C4-2B (cell line): ENCODE measurements around the gene QKI.
A peak's percentile ranks its signal among the peaks of the same experiment; 100 is the strongest.

ENCODE experiments used
- H3K27ac ChIP-seq: fragments of 450-650 bp; 2 replicates; pipeline ENCODE4 v1.5.1; 2017
- ZFX ChIP-seq: fragments of 450-650 bp; IDR thresholded peaks from 2 replicates; pipeline ENCODE4 v1.6.1; 2017
- TF ChIP-seq, protein P1 (sequence below): fragments of 450-650 bp; conservative IDR thresholded peaks from 2 replicates; pipeline ENCODE4 v1.5.1; 2017; ENCODE audit warnings: mild to moderate bottlenecking

QKI gene

DNA sequence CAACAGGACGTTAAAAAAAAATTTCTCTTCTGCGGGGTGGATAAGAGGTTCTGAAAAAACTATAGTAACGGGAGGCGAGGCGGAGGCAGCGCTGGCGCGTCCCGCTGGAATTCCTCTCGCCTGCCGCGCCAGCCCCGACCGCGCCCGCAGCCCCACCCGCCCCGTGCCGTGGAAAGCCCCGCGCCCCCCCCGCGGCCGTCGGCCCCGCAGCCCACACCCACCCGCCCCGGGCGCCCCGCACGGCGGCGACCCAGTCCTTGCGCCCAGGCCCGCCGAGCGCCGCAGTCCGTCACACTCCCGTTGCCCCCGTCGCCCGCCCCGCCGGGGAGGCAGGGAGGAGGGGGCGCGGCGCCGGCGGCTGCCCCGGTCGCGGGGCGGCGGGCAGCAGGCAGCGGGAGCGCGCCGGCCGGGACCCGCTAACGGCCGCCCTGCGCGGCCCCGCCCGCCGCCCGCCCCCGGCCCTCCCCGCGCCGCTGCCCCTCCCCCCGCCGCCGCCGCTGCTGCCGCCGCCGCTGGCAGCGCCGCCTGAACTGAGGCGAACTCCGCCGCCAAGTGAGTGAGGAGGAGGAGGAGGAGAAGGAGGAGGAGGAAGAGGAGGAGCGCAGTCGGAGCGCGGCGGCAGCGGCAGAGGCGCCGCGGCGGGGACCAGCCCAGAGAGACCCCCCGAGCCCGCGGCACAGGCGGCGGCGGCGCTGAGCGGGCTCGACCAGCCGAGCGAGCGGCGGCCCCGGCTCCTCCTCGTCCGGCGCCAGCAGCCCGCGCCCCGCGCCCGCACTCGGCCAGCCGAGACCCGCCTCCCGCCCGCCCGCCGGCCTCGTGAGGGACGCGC is at the start of gene QKI:
TSS of gene QKI (plus strand) at position 602 of the 829 bp plus-strand sequence. CDS start 476 bp downstream, outside the sequence.
- H3K27ac ChIP-seq: peak within 1 kb of the TSS; percentile 83

GRCh38 chr6:163366288-163366687 is 48.2 kb upstream of the QKI start:
- TF ChIP-seq ZFX: no peak
- TF ChIP-seq, protein P1, sequence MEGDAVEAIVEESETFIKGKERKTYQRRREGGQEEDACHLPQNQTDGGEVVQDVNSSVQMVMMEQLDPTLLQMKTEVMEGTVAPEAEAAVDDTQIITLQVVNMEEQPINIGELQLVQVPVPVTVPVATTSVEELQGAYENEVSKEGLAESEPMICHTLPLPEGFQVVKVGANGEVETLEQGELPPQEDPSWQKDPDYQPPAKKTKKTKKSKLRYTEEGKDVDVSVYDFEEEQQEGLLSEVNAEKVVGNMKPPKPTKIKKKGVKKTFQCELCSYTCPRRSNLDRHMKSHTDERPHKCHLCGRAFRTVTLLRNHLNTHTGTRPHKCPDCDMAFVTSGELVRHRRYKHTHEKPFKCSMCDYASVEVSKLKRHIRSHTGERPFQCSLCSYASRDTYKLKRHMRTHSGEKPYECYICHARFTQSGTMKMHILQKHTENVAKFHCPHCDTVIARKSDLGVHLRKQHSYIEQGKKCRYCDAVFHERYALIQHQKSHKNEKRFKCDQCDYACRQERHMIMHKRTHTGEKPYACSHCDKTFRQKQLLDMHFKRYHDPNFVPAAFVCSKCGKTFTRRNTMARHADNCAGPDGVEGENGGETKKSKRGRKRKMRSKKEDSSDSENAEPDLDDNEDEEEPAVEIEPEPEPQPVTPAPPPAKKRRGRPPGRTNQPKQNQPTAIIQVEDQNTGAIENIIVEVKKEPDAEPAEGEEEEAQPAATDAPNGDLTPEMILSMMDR: no peak
- H3K27ac ChIP-seq: no peak overlapping the region

More for the DNA sequence above, at the start of gene QKI:
- TF ChIP-seq, protein P1: no peak
- TF ChIP-seq ZFX: no peak

GRCh38 chr6:163367497-163368183 is 46.9 kb upstream of the QKI start:
- TF ChIP-seq, protein P1: no peak
- no peak for TF ChIP-seq ZFX
- H3K27ac ChIP-seq: no peak overlapping the region

DNA sequence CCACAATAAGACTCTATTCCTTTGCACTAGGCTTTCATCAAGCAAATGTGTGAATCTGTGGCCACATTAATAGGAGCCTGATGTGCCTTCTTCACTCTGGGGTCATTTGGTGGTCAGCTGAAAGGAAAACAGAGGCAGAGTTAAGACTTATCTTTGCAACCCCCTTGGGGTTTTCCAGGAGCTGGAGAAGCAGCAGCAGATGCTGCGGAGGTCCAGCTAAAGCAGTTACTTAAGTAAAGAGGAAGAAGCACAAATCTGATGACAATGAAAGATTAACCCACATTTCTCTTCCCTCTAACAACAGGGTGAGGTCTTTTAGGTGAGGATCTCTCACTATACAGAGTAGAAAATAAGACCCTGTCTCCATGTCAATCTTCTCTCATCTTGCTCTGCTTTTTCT is 45.4 kb upstream of the QKI start:
- TF ChIP-seq ZFX: no peak
- TF ChIP-seq, protein P1: no peak
- no peak overlapping the region for H3K27ac ChIP-seq

- TF ChIP-seq, protein P1: no peak
- TF ChIP-seq ZFX: no peak
These were observed 44.7 kb upstream of the QKI start for GRCh38 chr6:163369628-163370365.

GRCh38 chr6:163370464-163371117 is 43.9 kb upstream of the QKI start:
- no peak for TF ChIP-seq ZFX
- TF ChIP-seq, protein P1: no peak
- no peak overlapping the region for H3K27ac ChIP-seq

More at GRCh38 chr6:163369628-163370365, 44.7 kb upstream of the QKI start:
- H3K27ac ChIP-seq: no peak overlapping the region
